Putamen (tissue), 1 donor: Measurements from ENCODE around the gene CNTN4.

Source experiments
- DNase-seq: peaks from one replicate; pipeline ENCODE4 v3.0.0-alpha.2; 2016; ENCODE audit warnings: low spot score

The CNTN4 gene

DNA sequence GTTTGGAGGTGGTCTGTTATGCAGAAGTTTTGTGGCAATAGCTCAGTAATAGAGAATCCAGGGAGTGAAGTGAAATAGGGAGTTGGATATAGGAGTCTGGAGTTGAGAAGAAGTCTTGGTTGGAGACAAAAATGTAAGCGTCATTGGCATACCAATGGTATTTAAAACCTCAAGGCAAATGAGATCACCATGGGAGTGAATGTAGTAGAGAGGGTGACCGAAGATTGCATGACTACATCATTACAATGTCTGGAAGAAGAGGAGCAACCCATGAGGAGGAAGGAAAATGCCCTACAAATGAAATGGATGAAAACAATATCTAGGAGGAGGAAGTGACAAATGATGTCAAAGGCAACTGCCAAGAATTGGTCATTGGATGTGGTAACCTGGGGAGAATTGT, 54.4 kb downstream of the CNTN4 start:
- DNase-seq, result no peak

DNA sequence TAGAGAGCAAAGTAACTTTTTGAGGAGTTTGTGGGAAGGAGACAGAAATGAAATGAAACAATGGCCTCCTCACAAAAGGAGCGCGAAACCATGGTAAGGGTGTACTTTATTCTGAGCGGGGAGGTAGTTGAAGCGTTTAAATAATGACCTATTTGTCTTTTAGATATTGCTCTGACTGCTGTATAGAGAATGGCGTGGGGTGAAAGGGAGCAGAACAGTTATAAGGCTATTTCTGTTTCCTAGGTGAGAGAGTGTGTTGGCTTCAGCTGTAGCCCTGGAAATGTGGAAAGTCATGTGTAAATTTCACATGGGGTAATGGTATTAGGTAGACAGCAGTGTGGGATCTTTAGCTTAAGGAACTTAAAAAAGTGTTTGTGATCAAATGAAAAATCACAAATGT, 54.9 kb downstream of the CNTN4 start:
- DNase-seq, result no peak

DNA sequence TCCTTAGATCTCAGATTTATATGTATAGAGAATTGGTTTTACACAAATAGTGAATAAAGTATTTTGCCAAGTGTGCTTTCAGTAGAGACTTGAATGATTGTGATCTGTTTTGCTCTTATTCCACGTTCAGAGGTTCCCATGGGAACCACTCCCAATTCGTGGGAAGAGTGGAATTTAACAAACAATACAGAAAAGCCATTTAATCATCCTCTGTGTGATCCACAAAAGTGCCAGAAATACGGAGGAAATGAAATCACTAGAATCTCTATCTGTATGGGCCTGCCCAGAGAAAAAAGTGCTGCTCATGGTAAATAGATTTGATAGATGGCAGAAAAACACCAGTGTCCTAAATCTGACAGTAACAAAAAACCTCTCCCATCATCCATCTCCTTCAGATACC, 56.0 kb downstream of the CNTN4 start:
- no peak for DNase-seq

DNA sequence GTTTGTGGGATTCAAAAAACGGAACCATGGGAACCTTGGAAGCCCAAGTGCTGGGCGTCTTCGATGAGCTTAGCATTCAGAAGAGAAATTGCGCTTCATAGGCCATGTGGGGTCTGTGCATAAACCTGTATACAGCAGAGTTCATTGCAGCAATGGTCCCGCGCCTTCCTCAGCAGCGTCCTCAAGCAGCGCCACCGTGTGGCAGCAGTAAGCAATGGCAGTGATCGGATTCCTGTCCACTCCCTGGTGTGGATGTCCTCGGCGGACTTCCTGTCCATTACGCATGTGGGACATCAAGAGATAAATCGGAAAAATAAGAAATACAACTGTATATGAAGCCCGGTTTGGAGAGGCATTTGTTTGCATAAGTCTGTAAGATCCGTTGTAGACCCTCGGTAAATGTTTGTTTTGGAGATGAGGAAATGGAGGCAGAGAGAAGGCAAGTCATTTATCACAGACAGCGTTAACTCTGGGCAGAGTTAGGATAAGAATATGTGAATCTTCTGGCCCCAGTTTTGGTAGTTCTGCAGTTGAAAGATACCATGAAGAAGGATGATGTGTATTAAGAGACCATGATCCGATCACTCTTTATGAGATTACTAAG, 57.7 kb downstream of the CNTN4 start:
- no peak for DNase-seq

DNA sequence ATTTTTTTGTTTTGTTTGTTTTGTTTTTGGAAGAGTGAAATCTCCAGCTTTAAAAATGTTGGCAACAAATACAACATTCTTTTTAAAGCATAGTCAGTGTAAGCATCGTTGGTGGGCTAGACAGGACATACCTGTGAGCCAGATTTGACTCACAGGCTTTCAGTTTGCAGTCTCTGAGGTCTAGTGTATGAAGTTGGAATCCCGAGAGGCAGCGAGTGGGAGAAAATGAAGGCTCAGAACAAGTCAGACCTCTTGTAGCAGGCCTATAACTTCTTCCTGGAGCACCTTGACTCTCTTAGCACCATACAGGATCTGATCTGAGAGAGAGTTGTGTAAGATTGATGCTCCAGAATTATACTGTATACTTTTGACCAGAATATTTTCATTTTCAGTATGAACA, 60.2 kb downstream of the CNTN4 start:
- DNase-seq, result no peak

DNA sequence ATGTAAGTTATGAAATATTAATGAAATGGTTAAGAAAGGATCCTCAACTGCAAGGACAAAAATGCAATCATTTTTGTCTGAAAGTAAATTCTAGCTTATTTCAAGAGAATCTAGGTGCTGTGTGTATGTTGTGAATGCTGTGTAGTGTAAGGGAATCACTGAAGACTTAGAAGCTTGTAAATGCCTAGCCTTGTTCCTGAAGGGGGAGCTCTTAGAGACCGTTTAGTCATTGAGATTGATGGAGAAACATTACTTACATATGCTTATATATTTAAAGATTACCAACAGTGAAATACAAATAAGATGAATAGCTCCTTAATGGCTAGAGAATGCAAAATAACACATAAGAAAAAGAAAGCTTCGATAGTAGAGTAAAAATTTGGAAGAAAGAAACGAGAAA, 67.9 kb downstream of the CNTN4 start:
- no peak for DNase-seq

DNA sequence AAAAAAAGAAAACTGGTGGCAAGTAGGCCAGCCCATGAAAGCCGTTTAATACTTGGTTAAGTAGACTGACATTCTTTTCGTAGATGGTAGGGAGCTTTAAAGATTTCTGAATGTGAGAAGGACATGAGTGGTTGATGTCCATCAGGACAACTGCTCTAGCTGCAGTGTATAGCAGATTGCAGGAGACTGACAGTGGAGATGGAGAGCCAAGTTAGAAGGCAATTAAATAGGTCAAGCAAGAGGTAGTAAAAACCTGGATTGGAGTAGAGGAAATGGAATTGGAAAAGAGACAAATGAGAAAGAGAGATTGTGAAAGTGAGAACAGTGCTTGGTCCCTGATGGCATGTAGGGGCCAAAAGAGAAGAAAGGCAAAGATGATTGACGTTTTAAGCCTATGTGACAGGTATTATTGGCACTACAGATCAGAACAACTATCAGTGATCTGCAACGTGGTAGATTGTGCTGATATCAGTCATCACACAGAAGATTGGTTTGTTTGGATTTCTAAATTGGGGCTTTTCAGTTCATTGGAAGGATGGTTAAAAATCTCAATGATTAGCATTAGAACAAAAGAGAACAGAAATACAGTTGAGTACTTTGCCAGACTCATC, 74.0 kb downstream of the CNTN4 start:
- DNase-seq, result no peak

DNA sequence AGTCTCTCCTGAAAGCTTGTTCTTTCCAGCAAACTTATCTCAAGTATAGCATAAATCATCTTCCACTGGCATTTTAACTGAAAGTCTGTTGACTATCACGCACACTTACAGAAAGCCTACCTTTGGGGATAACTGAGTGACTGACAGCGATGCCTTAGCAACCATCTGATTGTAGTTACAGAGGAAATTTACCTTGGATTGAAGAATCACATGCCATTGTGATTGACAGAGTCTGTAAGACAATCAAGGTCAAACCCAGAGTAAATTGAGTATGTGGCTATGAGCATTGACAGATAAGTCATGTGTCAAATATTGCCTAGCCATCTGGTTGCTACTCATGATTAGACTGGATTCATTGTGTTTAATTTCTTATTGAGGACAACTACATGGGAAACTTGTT, 82.0 kb downstream of the CNTN4 start:
- DNase-seq, result no peak

DNA sequence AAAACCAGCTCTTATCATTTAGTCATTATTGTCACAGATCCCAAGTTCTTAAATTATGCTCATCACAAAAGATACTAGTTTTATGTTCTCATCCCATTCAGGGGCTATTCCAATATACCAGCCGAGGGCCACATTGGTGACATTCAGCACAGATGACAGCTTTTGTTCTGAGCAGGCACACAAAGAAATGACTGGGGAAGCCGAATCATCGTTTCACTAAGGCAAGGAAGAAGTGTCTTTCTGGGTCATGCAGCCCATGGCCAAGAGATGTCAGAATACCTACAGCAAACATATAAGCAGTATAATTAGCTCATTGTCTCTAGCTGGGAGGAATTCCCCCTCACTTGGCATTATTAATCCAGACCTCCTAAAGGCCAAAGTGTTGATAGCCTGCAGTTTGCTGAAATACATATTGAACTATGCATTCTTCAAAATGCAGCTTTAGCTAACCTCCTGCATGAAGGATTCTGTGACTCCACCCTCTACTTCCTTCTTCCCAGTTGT, 100.2 kb downstream of the CNTN4 start:
- no peak for DNase-seq

DNA sequence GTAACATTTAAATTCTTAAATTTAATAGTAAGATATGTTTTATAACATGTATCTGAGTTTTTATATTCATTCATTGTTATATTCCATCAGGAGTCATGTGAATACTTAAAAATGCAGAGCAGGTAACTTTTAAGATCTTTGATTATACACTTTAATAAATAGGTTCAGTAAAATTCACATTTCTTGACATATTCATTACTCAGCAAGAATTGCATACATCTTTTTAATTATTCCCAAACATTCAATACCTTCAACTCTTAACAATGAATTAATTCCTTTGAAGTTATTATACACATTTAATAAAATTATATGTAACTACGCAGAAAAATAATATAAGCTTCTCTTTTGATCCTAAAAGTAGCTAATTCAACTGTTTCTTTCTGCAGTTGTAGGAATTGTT, 105.4 kb downstream of the CNTN4 start:
- no peak for DNase-seq

DNA sequence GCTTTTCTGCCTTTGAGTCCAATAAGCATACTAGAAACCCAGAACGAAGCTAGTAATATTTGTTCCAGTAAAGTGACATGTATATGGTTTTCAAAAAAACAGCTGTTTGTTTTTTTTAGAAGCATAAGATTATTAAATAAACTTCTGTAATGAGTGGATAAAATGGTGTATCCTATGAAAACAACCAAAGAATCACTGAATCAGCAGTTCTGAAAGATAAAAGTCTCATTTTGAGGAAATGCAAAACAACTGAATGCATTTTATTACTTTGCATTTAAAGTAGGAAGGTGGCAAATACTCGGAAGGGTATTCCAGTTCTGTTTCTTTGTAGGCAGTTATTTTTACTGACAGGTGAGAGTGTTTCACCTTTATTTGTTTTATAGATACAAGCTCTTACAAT, 107.0 kb downstream of the CNTN4 start:
- no peak for DNase-seq

DNA sequence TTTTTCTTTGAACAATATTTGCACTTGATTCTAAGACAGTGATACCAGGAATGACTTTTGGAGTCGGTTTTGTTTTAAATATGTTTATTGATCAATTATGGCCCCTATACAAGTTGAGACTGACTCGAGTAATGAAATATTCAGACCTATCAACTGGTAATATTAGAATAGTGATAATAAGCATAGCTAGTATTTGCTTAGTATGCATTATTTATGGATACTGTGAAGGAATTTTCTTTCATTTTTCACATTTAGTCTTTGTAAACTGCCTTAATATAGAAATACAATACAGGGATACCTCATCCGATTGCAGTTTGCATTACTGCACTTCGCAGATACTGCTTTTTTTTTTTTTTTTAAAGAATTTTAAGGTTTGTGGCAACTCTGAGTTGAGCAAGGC, 107.9 kb downstream of the CNTN4 start:
- no peak for DNase-seq

DNA sequence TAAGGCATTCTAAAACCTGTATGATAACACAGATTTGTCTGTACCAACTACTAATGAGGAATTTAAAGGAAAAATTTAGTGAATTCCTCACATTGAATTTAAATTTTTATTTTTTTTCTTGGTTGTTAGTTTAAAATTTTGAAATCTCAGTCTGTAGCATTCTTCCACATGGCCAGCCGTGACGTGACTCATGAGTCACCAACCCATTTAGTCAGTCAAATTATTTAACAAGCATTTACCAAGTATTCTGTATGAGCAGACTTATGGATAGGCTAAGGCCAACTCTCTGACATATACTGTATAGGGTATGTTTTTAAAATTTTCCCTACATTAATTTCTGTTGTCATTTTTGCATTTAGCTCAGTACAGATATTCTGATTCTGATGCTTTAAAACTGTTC, 112.9 kb downstream of the CNTN4 start:
- no peak for DNase-seq

DNA sequence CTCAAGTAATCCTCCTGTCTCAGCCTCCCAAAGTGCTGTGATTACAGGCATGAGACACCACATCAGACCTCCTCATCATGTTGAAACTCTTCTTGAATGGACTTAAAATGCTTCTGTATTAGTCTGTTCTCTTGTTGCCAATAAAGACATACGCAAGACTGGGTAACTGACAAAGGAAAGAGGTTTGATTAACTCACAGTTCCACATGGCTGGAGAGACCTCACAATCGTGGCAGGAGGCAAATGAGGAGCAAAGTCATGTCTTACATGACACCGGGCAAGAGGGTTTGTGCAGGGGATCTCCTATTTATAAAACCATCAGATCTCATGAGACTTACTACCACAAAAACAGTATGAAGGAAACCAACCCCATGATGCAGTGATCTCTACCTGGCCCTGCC, 113.5 kb downstream of the CNTN4 start:
- no peak for DNase-seq

DNA sequence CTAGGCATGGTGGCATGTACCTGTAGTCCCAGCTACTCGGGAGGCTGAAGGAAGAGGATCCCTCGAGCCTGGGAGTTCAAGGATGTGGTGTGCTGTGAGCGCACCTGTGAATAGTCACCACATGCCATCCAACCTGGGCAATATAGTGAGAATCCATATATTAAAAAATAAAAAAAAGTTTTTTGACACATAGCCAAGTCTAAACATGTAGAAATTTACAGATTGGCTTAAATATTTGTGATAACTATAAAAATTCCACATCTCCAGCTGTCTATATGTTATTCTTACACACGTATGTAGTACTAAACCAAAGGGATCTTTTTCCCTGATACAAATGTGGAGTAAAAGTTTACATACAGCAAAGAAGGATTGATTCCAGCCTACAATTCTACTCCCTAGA, 119.7 kb downstream of the CNTN4 start:
- no peak for DNase-seq

DNA sequence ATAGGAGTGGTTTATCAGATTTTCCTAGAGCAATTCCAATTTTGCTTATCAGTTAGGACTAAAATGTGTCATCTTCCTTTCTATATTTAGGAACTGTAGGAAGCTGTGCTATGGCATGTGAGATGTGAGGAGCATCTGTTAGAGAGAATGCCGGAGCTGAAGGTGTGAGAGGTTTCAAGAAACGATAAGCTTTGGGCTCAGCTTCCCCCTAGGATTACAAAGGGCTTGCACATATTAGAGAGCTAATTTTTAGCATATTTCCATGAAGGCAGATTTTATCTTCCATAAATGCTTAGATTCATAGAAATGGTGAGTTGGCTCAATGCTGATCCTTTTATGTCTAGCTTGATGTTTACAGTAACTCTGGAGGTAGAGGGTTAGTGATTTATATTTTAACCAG, 120.2 kb downstream of the CNTN4 start:
- DNase-seq, result peak; percentile 21

DNA sequence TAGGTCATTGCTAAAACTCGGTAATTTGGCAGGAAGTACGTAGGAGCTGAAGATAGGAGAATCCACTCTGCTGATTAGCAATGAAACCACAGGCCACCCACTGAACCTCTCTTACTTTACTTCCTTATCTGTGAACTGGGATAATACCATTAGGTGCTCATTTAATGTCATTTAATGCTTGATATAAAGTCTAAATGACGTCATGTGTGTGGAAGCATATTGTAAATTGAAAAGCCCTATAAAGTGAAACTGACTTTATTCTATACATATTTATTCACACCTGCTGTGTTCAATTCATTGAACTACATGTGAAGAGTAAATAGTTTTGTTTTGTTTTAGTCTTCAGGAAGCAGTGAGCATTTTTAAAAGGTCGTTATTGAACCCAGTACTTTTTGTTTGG, 137.5 kb downstream of the CNTN4 start:
- no peak for DNase-seq

DNA sequence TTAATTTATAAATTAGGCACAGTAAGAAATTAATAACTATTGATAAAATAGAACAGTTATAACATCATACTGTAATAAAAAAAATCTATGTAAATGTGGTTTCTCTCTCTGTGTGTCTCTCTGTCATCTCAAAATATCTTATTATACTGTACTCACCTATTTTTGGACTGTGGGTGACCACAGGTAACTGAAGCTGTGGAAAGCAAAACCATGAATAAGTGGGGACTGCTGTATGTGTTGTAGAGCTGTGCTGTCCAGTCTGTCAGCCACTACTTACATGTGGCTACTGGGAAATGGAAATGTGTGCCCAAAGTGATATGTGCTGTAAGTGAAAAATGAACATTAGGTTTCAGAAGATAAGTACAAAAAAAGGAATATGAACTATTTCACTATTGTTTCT, 145.5 kb downstream of the CNTN4 start:
- DNase-seq, result no peak

DNA sequence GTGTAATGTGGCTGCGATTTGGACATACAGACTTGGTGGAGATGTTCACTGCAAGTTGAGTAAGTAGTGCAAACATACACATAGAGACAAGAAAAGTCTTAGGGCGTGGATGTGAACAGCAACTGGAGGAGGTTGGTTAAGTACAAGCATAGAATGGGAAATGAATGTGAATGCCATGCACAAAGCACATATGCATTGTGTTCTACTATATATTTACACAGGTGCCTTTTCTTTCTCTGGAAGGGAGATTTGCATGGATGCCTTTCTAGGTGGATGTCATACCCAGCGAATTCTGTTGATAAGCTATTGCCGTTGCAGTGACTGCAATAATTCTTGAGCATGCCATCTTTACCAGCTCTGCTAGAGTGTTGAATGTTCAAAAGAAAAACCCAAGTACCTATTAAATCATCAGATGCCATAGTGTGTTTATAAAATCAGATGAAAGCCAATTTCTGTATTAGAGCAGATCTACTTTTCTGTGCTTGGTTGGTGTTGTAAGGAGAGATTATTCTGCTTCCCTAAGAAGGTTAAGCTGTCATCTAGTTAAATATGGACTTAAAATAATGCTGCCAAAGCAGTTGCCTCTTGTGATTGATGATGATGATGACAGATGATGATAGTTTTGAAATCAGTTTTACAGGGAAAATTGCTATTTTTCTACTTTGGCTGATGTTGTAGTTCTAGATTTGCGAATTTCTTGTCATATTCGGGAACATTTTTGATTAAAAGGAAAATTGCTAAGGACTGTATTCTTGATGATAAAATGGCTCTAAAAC, 148.4 kb downstream of the CNTN4 start:
- DNase-seq, result peak; percentile 20

DNA sequence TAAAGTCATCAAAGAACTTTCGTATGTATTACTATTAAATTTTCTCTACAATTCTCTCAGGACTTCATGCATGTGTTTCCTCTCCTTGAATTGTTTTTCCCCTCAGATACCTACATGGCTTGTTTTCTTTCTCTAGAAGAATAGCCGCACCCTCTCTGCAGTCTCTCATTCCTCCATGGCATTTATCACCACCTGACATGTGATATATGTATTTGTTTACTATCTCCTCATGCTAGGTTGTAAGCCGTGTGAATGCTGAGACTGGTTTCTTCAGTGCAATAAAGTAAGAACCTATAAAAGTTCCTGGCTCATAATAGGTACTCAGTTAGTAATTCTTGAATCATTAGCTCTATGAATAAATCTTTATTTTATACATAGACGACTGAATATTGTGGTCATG, 149.2 kb downstream of the CNTN4 start:
- DNase-seq, result no peak

DNA sequence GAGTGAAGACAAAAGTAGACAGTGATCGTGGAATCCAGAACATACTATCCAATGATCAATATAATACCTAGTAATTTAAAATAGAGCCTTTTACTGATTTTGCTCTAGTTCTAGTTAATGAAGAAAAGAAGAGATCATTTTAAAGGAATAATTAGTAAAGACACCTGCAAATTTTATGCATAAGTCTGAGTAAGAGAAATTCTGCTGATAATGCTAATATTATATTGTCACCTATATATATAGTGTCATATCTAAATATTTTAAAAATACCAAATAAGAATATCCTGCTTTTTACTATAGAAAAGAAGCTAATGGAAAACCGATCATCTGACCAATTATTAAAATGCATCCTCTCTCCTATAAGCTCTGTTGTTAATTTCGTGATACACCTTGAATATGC, 152.1 kb downstream of the CNTN4 start:
- no peak for DNase-seq

DNA sequence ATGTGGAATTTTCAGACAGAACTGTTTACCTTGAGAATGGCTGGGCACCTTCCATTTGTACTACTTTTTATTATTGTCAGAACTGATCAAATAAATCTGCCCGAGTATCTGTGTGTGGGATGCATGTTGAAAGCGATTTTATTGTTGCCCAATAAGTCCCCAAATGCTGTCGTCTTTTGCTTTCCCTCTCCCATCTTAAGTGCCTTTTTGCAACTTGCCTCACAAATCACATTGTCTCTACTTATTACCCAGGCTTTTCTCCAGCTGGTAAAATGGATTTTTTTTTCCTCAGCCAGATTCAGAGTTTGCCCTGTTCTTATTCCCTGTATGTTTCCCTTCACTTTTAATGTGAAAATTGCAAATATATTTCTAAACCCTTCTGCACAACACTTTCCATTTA, 163.1 kb downstream of the CNTN4 start:
- no peak for DNase-seq

DNA sequence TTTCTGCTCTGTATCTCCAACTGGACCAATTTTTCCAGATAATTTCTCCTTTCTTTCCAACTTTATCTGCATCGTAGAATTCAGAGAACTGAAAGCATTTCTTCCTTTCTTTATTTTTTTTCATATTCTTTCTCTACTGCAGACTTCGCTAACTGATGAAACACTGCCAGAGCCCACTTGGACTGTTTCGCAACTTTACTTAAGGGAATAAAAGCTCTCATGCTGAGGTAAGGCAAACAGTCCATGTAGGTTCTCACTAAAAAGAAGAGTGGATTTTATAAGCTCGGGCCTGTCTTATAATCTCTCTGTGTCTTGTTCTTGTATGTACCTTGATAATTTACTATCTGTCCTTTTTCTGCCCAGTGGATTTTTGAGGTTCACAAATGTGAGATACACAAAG, 163.5 kb downstream of the CNTN4 start:
- no peak for DNase-seq

DNA sequence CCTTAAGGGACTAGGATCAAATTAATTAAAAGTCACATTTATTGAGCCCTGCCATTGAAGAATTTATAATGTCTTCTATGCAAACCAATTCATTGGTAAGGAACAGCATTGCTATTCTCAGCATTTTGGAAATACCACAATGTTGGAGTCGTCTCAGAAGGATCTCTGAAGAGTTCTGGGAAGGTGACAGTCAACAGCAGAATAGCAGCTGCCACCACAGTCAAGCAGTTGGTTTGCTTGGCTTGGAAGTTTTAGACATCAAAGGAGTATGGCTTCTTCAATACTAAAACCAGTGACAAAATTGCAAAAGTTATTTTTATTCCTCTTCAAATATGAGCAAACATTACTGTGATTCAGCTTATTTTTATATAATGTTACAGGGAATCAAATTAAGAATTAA, 167.9 kb downstream of the CNTN4 start:
- DNase-seq, result no peak
